Mesothelial cell of epicardium (in vitro differentiated cells): ENCODE measurements around the gene WIZ. TPM values are rescaled to one million over a fixed set of nuclear protein-coding genes. Genes with fewer than 3 reads are reported as not detected.

Experiments
- DNase-seq, 2 experiments: peaks; one replicate each; pipeline ENCODE4 v3.0.0; 2021; ENCODE audit warnings: low spot score in 2 of 2; ENCODE audit not compliant: unreplicated experiment in 2 of 2
- H3K27ac Mint-ChIP-seq: 2 replicates; pipeline ENCODE4 v1.8.0; 2021; ENCODE audit warnings: mixed read lengths
- H3K27me3 Mint-ChIP-seq: 2 replicates; pipeline ENCODE4 v1.8.0; 2021; ENCODE audit warnings: low read depth, mixed read lengths
- H3K36me3 Mint-ChIP-seq: 2 replicates; pipeline ENCODE4 v1.8.0; 2021; ENCODE audit warnings: mixed read lengths
- H3K4me1 Mint-ChIP-seq: 2 replicates; pipeline ENCODE4 v1.8.0; 2021; ENCODE audit warnings: mixed read lengths
- H3K4me3 Mint-ChIP-seq: 2 replicates; pipeline ENCODE4 v1.8.0; 2021; ENCODE audit warnings: mild to moderate bottlenecking, moderate library complexity, mixed read lengths
- H3K9me3 Mint-ChIP-seq: 2 replicates; pipeline ENCODE4 v1.8.0; 2021; ENCODE audit warnings: mixed read lengths
- total RNA-seq: library from RNA; stranded (reverse); gene quantifications from 3 replicates; pipeline ENCODE4 v1.2.1, GENCODE V29; 2021
- TF ChIP-seq, protein P1 (sequence below): fragments of 200-600 bp; sonication (generic); IDR thresholded peaks from one replicate; pipeline ENCODE4 v1.5.0; 2021; ENCODE audit warnings: antibody characterized with exemption; ENCODE audit not compliant: unreplicated experiment

WIZ gene
- total RNA-seq, 1 donor from 2014 or later = 57.5 TPM

GRCh38 chr19:15442142-15442920 lies 7.4 kb downstream of the WIZ start:
- H3K36me3 Mint-ChIP-seq = peaks cover 2% of the 10 kb centered on the region
- no peaks in the 10 kb centered on the region for H3K9me3 Mint-ChIP-seq
- no peak for DNase-seq
- no peaks in the 10 kb centered on the region for H3K27me3 Mint-ChIP-seq
- TF ChIP-seq, protein P1, sequence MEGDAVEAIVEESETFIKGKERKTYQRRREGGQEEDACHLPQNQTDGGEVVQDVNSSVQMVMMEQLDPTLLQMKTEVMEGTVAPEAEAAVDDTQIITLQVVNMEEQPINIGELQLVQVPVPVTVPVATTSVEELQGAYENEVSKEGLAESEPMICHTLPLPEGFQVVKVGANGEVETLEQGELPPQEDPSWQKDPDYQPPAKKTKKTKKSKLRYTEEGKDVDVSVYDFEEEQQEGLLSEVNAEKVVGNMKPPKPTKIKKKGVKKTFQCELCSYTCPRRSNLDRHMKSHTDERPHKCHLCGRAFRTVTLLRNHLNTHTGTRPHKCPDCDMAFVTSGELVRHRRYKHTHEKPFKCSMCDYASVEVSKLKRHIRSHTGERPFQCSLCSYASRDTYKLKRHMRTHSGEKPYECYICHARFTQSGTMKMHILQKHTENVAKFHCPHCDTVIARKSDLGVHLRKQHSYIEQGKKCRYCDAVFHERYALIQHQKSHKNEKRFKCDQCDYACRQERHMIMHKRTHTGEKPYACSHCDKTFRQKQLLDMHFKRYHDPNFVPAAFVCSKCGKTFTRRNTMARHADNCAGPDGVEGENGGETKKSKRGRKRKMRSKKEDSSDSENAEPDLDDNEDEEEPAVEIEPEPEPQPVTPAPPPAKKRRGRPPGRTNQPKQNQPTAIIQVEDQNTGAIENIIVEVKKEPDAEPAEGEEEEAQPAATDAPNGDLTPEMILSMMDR = no peak
- H3K27ac Mint-ChIP-seq = no peak overlapping the region
- no peaks in the 10 kb centered on the region for H3K4me1 Mint-ChIP-seq
- H3K4me3 Mint-ChIP-seq = no peak overlapping the region

GRCh38 chr19:15441317-15441716 lies 8.4 kb downstream of the WIZ start:
- Mint-ChIP-seq H3K27ac (no peak overlapping the region), H3K4me1 (no peaks in the 10 kb centered on the region), H3K27me3 (no peaks in the 10 kb centered on the region), H3K9me3 (no peaks in the 10 kb centered on the region), H3K4me3 (no peak overlapping the region), H3K36me3 (peaks cover under 1% of the 10 kb centered on the region)
- TF ChIP-seq, protein P1 = no peak
- DNase-seq = no peak

GRCh38 chr19:15439821-15440641 lies 9.7 kb downstream of the WIZ start:
- Mint-ChIP-seq H3K27me3 (no peaks in the 10 kb centered on the region), H3K4me3 (no peak overlapping the region), H3K9me3 (no peaks in the 10 kb centered on the region), H3K27ac (no peak overlapping the region), H3K4me1 (no peaks in the 10 kb centered on the region), H3K36me3 (peaks cover 2% of the 10 kb centered on the region)
- DNase-seq = no peak
- TF ChIP-seq, protein P1 = no peak

GRCh38 chr19:15439078-15439799 lies 10.5 kb downstream of the WIZ start:
- Mint-ChIP-seq H3K27me3 (no peaks in the 10 kb centered on the region), H3K4me3 (no peak overlapping the region), H3K36me3 (peaks cover 2% of the 10 kb centered on the region), H3K9me3 (no peaks in the 10 kb centered on the region), H3K27ac (no peak overlapping the region), H3K4me1 (no peaks in the 10 kb centered on the region)
- TF ChIP-seq, protein P1 = no peak
- no peak for DNase-seq

GRCh38 chr19:15438577-15438976 lies 11.2 kb downstream of the WIZ start:
- H3K36me3 Mint-ChIP-seq = peaks cover 2% of the 10 kb centered on the region
- H3K27ac Mint-ChIP-seq = no peak overlapping the region
- no peaks in the 10 kb centered on the region for H3K4me1 Mint-ChIP-seq
- no peaks in the 10 kb centered on the region for H3K27me3 Mint-ChIP-seq
- H3K4me3 Mint-ChIP-seq = no peak overlapping the region
- TF ChIP-seq, protein P1 = no peak
- no peak for DNase-seq
- H3K9me3 Mint-ChIP-seq = no peaks in the 10 kb centered on the region
